ENCODE results near the gene DENND1A. TPM values are rescaled to one million over a fixed set of nuclear protein-coding genes. Genes with fewer than 3 reads are reported as not detected.

Gene DENND1A
- total RNA-seq, 2 donors from 2014 or later = 22.8 to 24.4 TPM

DNA sequence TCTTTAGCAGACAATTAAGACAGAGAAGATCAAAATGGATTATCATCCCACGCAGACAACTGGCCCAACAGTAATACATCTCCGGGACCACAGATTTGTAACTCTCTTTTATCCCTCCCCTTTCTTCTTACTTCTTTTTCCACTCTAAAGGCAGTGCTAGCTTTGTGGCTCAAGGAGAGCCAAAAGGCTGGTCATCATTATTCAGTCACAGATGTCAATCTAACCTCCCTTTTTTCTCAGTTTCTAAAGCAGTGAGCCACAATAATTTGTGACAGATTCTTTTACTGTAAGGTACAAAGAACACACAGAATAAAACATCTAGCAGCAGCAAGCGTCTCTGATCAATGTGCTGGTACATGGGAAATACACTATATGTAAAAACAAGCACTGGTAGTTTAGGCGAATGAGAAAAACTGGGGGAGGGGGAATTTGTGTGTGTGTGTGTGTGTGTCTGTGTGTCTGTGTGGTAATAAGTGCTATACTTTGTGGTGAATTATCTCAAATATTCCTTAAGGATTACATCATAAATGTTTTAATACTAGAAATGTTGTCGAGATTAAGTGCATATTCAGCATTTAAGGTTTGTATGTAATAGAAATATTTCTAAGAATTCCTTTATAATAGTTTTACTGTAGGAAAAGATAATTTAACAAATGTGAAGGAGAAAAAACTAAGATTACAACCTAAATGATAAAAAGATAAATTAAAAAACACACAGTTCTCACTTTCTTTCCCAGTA lies 140.2 kb downstream of the DENND1A start:
- no peak for DNase-seq (ENCODE audit: low spot score)
- intact Hi-C loops (cut with DNase I) = no loop called here

DNA sequence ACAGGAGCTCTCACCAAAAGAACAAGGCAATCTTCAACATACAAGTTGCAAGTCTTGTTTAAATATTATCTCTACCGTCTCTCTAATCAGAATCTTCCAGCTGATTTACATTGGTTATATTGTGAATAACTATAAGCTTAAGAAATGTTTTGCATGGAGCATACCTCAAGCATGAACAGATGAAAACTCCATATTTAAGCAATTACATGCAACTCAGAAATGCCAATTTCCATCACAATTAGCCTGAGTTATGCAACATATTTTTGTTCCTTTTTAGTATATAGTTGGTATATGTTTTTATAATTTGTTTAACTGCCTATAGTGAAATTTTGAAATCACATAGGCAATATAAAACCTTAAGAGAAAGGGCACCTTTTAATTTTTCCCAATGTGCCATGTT lies 142.5 kb downstream of the DENND1A start:
- intact Hi-C loops (cut with DNase I) = no loop called here
- no peak for DNase-seq (ENCODE audit: low spot score)

DNA sequence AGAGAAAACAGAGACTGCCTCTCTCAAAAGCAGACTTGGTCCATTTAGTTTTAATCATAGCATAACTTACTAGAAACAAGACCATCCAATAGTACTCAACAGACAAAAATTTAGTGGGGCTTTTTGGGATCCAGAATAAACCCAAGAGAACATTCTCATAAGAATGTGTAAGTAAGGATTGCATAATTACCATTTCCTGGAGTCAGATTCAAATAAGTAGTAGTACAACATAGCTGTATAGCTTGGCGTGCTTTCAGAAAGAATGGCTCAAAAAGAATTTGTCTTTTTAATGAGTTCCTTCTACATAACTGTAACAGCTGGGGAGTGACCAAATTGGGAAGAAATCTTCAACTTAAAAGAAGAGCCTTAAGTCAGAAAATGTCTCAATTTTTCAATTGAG lies 145.4 kb downstream of the DENND1A start:
- intact Hi-C loops (cut with DNase I) = no loop called here
- no peak for DNase-seq (ENCODE audit: low spot score)

DNA sequence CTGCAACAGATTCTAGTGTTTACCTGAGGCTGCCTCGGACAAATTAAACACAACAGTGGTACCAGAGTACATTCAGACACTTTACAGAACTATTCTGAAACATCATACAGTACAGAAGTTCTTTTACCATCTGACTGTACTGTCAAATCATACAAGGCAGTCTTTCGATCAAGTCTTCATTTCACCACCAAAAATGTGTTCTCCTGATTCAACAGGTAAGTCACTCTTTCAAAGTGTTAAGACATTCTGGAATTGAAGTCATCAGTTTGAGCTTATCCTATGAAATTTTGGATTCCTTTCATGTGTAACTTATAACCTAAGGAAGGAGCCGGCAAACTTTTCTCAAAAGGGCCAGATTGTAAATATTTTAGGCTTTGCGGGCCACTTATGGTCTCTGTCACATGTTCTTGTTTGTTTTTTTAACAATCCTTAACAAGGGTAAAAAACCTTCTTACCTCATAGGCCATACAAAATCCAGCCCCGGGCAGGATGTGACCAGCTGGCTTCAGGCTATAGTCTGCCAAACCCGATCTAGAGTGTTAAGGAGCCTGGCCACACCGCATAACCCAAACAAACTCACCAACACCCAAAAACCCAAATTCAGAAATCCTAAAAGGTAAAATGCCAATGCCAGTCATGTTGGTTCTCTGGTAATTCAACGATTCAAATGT lies 151.6 kb downstream of the DENND1A start:
- no peak for DNase-seq (ENCODE audit: low spot score)
- intact Hi-C loops (cut with DNase I) = no loop called here

DNA sequence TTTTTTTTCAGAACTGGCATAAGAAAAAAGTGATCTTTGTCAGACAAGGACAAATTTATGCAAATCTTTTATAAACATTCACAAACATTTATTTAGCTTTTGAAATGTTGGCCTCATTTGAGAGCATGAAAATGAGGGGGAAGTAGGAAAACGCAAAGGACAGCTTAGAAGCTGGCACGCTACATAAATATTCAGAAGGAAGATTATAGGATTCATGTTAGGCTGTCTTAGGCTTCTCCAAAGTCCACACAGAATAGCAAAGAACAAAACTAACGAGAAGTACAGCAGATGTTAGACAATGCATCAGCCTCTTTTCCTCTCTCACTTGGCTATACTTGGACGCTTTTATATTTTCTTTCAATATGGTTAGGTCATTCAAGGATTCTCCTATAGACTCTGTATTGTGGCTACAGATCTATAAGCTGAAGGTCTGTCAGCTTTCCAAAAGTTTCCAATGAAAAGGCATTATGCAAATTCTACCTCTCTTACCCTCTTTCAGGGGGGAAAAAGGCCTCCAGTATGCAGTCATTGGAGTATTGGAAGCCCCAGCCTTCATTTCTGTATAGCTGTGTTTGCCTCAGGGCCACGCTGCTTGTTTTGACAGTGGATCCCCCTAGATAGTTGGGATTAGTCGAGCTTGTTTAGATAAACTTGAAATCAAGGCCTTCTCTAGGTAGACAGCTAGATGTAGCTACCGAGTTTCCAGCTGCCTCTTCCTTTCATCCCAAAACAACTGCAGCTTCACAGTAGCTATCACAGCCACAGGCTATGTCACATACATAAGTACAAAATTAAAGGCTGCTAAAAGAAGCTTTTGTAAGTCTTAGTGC lies 153.0 kb downstream of the DENND1A start:
- DNase-seq (ENCODE audit: low spot score) = no peak
- intact Hi-C loops (cut with DNase I) = no loop called here

DNA sequence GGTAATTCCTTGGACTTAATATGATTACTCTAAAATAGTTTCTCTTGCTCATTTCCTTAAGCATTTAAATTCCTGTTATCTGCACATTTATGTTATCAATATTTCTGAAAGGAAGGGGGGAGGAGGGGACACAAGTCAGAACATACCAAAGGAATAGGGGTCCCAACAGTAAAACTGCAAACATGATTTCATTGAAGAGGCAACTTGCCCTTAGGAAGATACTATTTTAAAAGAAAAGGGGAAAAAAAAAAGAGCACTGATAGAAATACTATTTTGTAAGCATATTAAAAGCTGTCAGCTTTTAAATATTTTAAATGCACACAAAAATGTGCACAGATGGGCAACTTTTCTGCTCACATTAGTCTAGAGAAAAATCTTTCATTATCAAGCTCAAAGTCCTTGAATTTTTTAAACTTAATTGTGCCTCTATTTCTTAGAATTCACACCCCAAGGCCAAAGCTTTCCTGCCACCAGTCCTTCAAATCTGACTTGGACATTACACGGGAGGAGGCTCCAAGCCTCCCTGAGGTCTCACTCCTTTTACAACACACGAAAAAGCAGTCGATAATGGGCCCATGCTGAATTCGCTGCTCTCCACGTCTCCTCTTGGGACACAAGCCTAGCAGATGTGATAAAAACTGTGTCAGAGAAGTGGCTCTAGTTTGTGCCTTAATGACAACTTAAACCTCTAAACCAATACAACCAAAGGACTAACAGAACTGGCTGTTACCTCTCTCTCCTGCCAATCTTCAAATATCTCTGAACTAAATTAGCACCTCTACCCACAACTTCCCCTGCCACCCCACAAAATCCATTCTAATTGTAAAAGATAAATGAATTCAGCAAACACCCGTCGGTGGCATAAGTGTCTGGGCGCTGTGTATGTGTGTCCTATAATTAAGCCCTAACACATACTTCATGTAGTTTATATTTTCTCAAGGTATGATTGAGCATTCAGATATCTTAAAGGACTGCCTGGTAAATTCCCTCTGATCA lies 154.3 kb downstream of the DENND1A start:
- intact Hi-C loops (cut with DNase I) = no loop called here
- no peak for DNase-seq (ENCODE audit: low spot score)

DNA sequence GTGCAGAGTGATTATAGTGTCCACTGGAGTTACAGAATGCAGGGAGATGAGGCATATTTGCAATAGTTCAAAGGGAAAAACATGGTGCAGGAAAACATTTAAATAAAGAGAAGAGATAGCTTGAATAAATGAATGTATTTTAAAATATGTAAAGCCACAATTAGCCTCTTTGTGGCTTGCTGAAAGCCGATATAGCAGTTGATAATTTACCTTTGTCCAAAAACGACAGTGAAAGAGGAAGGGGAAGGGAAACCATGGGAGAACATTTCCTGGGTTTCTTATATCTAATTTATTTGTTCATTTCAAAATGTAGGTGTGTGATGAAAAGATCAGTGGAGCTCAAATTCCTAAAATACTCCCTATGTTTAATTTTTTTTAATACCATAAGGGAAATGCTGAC lies 156.1 kb downstream of the DENND1A start:
- DNase-seq (ENCODE audit: low spot score) = no peak
- intact Hi-C loops (cut with DNase I) = loop anchor here in 1 of 2 donors (1.0 kb wide), 1 partner anchor 36 kb away; no protein-coding TSS in a partner anchor

DNA sequence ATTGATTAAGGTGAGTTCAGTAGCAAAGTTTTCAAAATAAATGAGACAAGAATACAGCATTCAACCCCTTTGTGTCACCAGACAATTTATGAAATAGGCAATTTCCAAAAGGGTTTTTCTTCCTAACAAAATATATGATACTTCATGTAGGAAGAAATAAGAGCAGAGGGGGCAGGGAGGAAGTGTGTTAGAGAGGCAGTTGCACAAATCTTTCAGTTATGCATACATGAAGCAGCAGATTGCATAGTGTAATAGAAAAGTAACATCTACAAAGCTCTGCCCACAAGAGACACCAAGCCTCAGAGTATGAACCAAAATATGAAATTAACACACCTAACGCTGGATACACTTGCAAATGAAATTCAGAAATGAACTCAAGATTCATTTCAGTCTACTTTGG lies 157.0 kb downstream of the DENND1A start:
- intact Hi-C loops (cut with DNase I) = loop anchor here in 1 of 2 donors (1.0 kb wide), 1 partner anchor 36 kb away; no protein-coding TSS in a partner anchor
- DNase-seq (ENCODE audit: low spot score) = no peak

DNA sequence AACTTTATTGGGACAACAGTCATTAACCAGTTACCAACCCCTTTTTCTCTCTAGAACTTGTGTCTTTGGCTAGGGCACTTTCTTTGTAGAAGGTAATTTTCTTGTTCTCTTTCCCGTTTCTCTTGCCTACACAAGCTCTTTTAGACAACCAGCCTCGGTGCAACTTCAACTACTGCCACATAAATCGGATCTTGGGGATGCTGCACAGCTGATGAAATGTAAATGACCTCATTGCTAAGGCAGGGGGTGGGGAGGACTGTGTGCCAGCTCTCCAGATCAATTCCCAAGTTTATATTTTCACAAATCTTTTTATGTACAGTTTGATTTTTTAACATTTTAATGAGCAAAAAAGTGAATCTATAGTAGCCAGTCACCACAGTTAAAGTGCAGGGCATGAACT lies 157.6 kb downstream of the DENND1A start:
- no peak for DNase-seq (ENCODE audit: low spot score)
- intact Hi-C loops (cut with DNase I) = no loop called here

DNA sequence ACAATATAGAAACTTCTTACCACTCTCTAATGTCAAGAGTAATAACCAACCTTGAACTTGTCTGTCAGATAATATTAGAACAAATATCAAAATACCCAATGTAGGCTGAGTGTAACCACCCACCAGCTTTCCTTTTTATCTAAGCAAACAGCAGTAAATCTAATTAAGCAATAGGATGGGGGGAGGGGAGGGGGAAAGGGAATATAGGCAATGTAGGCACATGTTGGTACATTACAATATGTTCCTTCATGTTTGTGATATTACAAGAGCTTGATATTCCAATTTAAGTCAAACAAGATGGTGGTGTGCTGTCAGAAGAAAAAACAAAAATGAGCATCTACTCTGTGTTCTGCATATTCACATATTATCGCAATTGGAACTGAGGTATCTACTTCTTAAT lies 158.2 kb downstream of the DENND1A start:
- intact Hi-C loops (cut with DNase I) = no loop called here

DNA sequence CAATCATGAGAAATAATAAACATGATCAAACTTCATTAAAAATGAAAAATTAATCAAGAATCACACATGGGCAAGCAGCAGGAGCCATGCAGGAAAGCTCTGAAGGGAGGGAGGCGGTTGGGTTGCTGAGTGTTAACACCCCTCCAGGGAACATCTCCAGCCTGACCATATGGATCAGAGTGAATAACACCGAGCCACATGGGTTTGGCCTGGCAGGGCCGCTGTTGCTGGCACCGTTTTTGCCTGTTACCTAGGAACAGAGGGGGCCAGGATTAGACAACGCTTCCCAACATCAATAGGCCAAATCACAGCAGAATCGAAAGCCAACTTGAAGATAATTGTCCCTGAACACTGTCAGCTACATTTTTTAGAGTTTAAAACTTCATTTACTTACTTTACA lies 160.2 kb downstream of the DENND1A start:
- DNase-seq (ENCODE audit: low spot score) = no peak
- intact Hi-C loops (cut with DNase I) = no loop called here

More for the DNA sequence above, 158.2 kb downstream of the DENND1A start:
- DNase-seq (ENCODE audit: low spot score) = no peak

DNA sequence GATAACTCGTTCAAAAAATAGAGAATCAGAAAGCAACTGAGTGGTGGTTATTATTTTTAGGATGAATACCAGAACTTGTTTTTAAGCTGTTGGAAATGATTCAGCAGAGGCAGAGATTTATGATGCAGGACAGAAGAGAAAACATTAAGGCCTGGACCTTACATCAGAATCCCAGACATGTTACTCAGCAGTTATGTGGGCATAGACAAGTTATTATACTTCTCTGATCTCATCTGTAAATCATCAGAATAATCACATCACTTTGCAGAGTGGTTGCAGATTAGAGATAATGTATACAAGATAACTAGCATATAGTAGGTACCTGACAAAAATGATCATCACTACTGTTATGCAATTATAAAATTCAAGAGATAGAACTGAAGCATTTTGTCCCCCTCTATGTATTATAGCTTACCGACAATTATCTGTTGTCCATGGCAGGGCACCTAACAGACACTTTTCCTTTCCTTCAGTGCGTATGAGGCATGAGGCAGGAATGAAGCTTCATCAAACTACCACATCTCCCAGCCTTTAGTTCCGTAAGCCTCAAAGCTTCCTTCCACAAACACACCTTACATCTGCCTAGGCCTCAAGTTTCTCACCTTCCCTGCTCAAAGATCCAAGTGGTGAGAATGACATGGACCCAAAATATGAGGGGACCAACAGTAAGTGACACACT lies 165.9 kb downstream of the DENND1A start:
- intact Hi-C loops (cut with DNase I) = no loop called here
- DNase-seq (ENCODE audit: low spot score) = no peak

DNA sequence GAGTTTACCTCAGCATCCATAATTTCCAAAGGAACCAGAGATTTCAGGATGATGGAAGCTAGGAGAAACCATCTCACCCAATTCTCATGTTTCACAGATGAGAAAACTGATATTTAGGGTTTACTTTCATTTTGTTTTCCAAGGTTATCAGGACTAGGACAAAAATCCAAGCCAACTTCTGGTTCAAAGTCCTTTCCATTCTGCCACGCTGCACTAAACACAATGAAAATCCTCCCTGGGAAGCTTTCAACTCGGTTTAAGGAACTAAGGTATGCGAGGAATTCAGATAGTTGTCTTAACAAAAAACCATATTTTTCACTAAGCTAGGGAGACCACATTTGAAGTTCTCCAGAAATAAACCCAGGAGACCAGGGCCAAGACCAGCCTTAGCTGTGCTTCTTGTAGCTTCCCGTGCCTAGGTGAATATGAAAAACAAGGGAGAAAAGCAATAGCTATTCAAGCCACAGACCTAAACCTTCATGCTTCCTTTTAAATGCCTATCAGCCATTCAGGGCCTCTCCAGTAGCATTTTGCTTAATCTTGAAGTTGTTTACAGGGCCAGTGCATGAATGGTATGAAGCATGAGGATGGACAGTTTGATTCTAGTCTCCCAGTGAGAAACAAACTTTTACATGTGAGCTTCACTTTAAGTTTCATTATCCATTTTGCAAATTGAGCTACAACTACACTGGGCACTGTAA lies 167.9 kb downstream of the DENND1A start:
- intact Hi-C loops (cut with DNase I) = no loop called here
- DNase-seq (ENCODE audit: low spot score) = no peak

DNA sequence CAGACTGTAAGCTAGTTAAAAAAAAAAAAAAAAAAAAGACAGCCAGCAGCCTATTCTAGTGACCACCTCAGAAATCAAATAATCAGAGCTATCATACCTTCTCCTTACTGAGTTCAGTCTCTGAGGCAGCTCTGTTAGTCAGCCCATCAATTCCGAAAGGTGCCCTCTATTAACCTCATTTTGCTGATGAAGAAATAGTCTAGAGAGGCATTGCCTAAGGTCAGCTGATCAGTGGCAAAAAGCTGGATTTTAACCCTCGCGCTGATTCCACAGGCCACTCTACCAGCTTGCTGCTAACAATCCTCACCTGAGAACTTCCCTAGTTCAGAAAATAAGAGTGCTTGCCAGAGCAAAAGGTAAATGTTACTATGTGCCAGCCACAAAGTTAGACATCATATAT lies 172.0 kb downstream of the DENND1A start:
- DNase-seq (ENCODE audit: low spot score) = no peak
- intact Hi-C loops (cut with DNase I) = no loop called here

DNA sequence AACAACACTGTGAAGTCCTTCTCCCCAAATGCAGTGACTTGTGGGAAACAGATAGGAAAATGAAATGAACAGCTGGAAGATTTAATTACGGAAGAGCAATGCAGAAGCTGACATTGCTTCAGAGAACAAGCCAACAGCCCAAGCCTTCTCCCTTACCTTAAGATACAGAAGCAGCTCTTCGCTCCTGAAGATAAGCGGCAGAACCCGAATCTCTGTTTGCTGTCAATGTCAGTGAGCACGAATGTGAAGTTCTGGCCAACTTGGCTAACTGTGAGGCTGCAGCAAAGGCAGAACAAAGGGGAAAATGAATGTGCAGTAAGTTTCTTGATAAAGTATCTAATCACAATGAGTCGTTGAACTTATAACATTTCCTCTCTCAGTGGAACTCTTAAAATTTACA lies 172.4 kb downstream of the DENND1A start:
- intact Hi-C loops (cut with DNase I) = no loop called here
- no peak for DNase-seq (ENCODE audit: low spot score)

DNA sequence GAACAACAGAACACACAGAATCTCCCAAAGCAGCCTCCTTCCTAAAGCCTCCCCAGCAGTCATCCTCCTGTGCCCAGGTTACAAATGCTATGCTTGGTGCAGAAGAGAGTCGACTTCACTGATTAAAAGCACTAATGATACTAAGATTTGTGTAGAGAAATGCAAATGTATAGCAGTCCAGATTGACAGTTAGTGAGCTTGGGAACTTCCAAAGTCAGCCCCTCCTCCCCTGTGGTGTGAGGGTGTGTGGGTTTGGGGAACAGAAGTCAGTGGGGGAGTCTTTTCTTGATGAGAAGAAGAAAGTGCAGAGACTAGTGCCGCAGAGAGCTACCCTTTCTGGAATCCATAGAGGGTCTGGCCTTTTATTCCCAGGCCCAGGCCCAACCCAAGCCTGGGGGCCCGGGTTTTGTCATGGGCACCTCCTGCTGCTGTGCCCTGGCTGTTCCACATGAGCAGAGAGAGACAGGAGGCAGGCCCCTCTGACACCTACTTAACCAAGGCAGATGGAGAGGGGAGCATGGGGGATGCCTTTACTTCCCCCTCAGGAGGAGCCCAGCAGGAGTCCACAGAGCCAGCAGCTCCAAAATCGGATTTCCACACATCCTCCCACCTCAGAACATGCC lies 173.3 kb downstream of the DENND1A start:
- intact Hi-C loops (cut with DNase I) = no loop called here

DNA sequence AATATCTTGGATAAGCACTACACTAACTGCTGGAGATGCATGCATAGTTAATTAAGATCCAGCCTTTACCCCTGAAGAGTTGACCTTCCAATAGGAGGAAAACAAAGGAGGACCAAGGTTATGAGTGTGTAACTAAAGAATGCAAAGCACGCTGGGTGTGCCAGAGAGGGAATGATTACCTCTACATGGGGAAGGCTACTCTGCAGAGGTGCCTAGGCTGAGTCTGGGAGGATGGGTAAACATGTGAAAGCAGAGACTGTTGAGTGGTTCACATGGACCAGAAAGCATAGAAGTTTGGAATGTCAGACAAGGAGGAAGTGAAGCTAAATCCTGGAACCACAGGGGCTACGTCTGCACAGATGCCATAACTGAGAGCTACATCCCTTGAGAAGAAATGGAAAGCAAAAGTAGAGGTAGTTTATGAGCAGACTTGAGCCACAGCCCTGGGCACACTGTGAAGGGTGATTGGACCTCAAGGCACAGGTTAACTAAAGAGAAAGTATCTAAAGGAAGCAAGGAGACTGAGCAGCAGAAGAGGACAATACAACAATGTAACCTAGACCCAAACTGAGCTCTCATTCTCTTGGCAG lies 176.2 kb downstream of the DENND1A start:
- intact Hi-C loops (cut with DNase I) = loop anchor here in 1 of 2 donors (1.0 kb wide), 1 partner anchor 29 kb away; no protein-coding TSS in a partner anchor
- DNase-seq (ENCODE audit: low spot score) = no peak

More for the DNA sequence above, 173.3 kb downstream of the DENND1A start:
- no peak for DNase-seq (ENCODE audit: low spot score)

Measured in posterior vena cava (tissue), 2 donors.